GM12878 (cell line): Measurements from ENCODE around the gene KLHDC9. TPM values are rescaled to one million over a fixed set of nuclear protein-coding genes. Genes with fewer than 3 reads are reported as not detected.
A peak's percentile ranks its signal among the peaks of the same experiment; 100 is the strongest.

Source experiments
- ATAC-seq: fragments of 200-7000 bp; cut with Tn5 transposase; 3 replicates; pipeline ENCODE4 v1.9.1; 2020; ENCODE audit warnings: mild to moderate bottlenecking, moderate library complexity
- BruUV-seq: library from RNA; stranded (reverse); fragments of 400-500 nt; replicated peaks from 2 replicates; lab custom pipeline; 2021; lab: Mats Ljungman, UMichigan
- CTCF ChIA-PET: fragments of 300-600 bp; sonication (Branson Sonifier 250); formaldehyde crosslinking; extraction: SDS; loops from one replicate; lab custom pipeline; 2021; ENCODE audit warnings: inconsistent platforms; lab: Yijun Ruan, JAX
- POLR2A ChIA-PET: fragments of 350-600 bp; formaldehyde crosslinking; extraction: SDS; loops from one replicate; lab custom pipeline; 2021; ENCODE audit warnings: inconsistent platforms; lab: Charles Lee
- RAD21 ChIA-PET: fragments of 300-600 bp; sonication (Branson Sonifier 250); formaldehyde crosslinking; loops from one replicate; lab custom pipeline; 2023; ENCODE audit warnings: antibody characterized with exemption; ENCODE audit not compliant: unreplicated experiment; lab: Charles Lee
- SMC1A ChIA-PET: fragments of 300-600 bp; sonication (Branson Sonifier 250); formaldehyde crosslinking; loops from one replicate; lab custom pipeline; 2023; ENCODE audit not compliant: unreplicated experiment, uncharacterized antibody; lab: Charles Lee
- DNase-seq: peaks from one replicate; pipeline ENCODE4 v3.0.0-alpha.2; 2011; ENCODE audit warnings: low read depth, low spot score
- FAIRE-seq: peaks from 3 replicates; lab custom pipeline; 2011; peaks lifted over from hg19 to GRCh38; lab: Jason Lieb, UNC
- H2AFZ ChIP-seq: 2 replicates; pipeline ENCODE4 v1.6.0; 2011; ENCODE audit warnings: low read depth, low read length, control low read depth; ENCODE audit not compliant: control insufficient read depth
- H3K27ac ChIP-seq: 2 replicates; pipeline ENCODE4 v1.5.1; 2011; ENCODE audit warnings: control low read depth; ENCODE audit not compliant: control insufficient read depth, insufficient read depth
- H3K27me3 ChIP-seq, 2 experiments: replicated peaks in 1 of 2; 2 replicates each; pipeline versions ENCODE4 v1.6.0 to v1.6.1; 2011; ENCODE audit warnings: low read length in 1 of 2; ENCODE audit not compliant: control insufficient read depth in 2 of 2, insufficient read depth in 2 of 2
- H3K36me3 ChIP-seq, 2 experiments: 2 replicates each; pipeline ENCODE4 v1.5.1; 2011; ENCODE audit warnings: low read length in 1 of 2; ENCODE audit not compliant: control insufficient read depth in 2 of 2, insufficient read depth in 2 of 2
- H3K4me1 ChIP-seq: 2 replicates; pipeline ENCODE4 v1.6.1; 2011; ENCODE audit warnings: mild to moderate bottlenecking, low read length, moderate library complexity, mixed read lengths; ENCODE audit not compliant: control insufficient read depth, insufficient read depth
- H3K4me2 ChIP-seq: 2 replicates; pipeline ENCODE4 v1.6.0; 2011; ENCODE audit warnings: control low read depth; ENCODE audit not compliant: control insufficient read depth, insufficient read depth
- H3K4me3 ChIP-seq: fragments of 200-600 bp; sonication (generic); 2 replicates; pipeline ENCODE4 v1.5.1; 2016
- H3K79me2 ChIP-seq: 2 replicates; pipeline ENCODE4 v1.6.0; 2011; ENCODE audit warnings: low read length; ENCODE audit not compliant: control insufficient read depth, insufficient read depth
- H3K9ac ChIP-seq: 2 replicates; pipeline ENCODE4 v1.8.0; 2011; ENCODE audit warnings: low read length, control low read depth, mixed read lengths; ENCODE audit not compliant: control insufficient read depth, insufficient read depth
- H3K9me3 ChIP-seq: replicated peaks from 3 replicates; pipeline ENCODE4 v1.5.1; 2011; ENCODE audit warnings: mild to moderate bottlenecking, low read length; ENCODE audit not compliant: control insufficient read depth, insufficient read depth
- H4K20me1 ChIP-seq: 2 replicates; pipeline ENCODE4 v1.6.0; 2011; ENCODE audit not compliant: control insufficient read depth, insufficient read depth
- BMI1 ChIP-seq: fragments of 450-650 bp; IDR thresholded peaks from 2 replicates; pipeline ENCODE4 v1.6.1; 2016; ENCODE audit warnings: mild to moderate bottlenecking, moderate library complexity, borderline replicate concordance
- FOXM1 ChIP-seq: IDR thresholded peaks from 2 replicates; pipeline ENCODE4 v1.6.1; 2012; ENCODE audit warnings: low read depth, mild to moderate bottlenecking, inconsistent platforms, low read length, moderate library complexity
- IKZF2 ChIP-seq, 2 experiments: fragments of 450-650 bp; IDR thresholded peaks; 2 replicates each; pipeline ENCODE4 v1.6.1; 2017; ENCODE audit warnings: mild to moderate bottlenecking in 2 of 2, moderate library complexity in 2 of 2
- KDM1A ChIP-seq: fragments of 200-600 bp; sonication (generic); IDR thresholded peaks from 2 replicates; pipeline ENCODE4 v1.6.1; 2016; ENCODE audit warnings: borderline replicate concordance
- NFIC ChIP-seq: IDR thresholded peaks from 2 replicates; pipeline ENCODE4 v1.6.1; 2012; ENCODE audit warnings: low read depth, mild to moderate bottlenecking, inconsistent platforms, low read length, moderate library complexity
- WGBS: methylation state at CpG from one replicate; pipeline ENCODE4 v1.1.6; 2016; ENCODE audit warnings: low lambda C conversion rate; ENCODE audit not compliant: insufficient replicate concordance, insufficient coverage; ENCODE audit errors: missing lambda C conversion rate; 5-methylcytosine and 5-hydroxymethylcytosine counted together
- in situ Hi-C: fragments of 300-500 bp; cut with MboI; formaldehyde crosslinking; loops from 9 replicates; pipeline ENCODE4 v1.14.3; 2018; ENCODE audit warnings: mixed read lengths
- intact Hi-C: fragments of 100-400 bp; cut with micrococcal nuclease; formaldehyde crosslinking; loops from one replicate; pipeline ENCODE4 v1.14.2; 2022; ENCODE audit not compliant: unreplicated experiment
- polyA plus RNA-seq, 11 experiments: library from polyadenylated mRNA; depleted of rRNA in 4 of 11; unstranded in 6 of 11; stranded (reverse) in 5 of 11; fragments of >200 nt; fragmentation: Nextera tagmentation in 4 of 11; fragmentation: Illumina TruSeq in 1 of 11; extraction: Ambion mirVana in 4 of 11; extraction: Trizol in 1 of 11; gene quantifications; 1 replicate in 1 of 11; 2 replicates in 10 of 11; pipeline versions ENCODE4 v1.2.1 to v1.2.3, GENCODE V29; 2011 to 2016; ENCODE audit warnings: inconsistent platforms in 2 of 11, missing spikeins in 2 of 11, low read depth in 1 of 11
- total RNA-seq, 4 experiments: library from RNA; depleted of rRNA in 3 of 4; stranded (reverse); fragments of >200 nt in 3 of 4; fragmentation: Illumina TruSeq in 1 of 4; extraction: Trizol in 1 of 4; gene quantifications; 2 replicates each; pipeline versions ENCODE4 v1.2.1 to v1.2.3, GENCODE V29; 2013 to 2021
- TF ChIP-seq, protein P1 (sequence below): fragments of 450-650 bp; IDR thresholded peaks from 2 replicates; pipeline ENCODE4 v1.6.1; 2016; ENCODE audit warnings: mild to moderate bottlenecking
- TF ChIP-seq, protein P2 (sequence below): fragments of 450-650 bp; formaldehyde crosslinking; IDR thresholded peaks from 2 replicates; pipeline ENCODE4 v1.4.0; 2020; ENCODE audit warnings: mild to moderate bottlenecking, moderate library complexity

Gene KLHDC9
- total and polyA plus RNA-seq, 10 of the 15 experiments (the other 5 are each of a cell fraction or from before 2014, with no cell fraction given) = 0.66 to 4.9 (median 2.6) TPM

DNA sequence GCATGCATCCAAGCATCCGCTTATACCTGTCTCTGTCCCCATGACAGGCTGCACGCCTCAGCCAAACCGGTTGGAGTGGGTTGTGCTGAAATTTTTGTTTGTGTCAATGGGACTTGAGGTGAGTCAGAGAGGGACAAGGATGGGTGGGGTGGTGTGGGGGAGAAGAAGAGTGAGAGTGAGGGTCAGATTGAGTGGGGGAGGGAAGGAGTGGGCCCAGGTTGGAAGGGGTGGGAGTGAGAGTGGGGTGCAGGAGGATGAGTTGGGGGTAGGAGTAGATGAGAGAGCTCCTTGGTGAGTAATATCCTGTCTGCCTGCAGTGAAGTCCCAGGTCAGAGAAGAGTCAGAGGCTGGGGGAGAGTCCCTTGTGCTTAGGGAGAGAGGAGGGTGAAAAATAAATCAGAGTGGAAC, 5.5 kb upstream of the KLHDC9 start:
- H3K9me3 ChIP-seq = no peaks in the 10 kb centered on the region
- no peaks in the 10 kb centered on the region for H3K27me3 ChIP-seq
- BruUV-seq = no TSS peak
- no peak for FAIRE-seq
- peak in 1 of 2 experiments; percentile 27; a peak in 1 of 4 replicates for TF ChIP-seq IKZF2 (IDR thresholded peaks at IDR 0.05)
- no peak for TF ChIP-seq FOXM1
- TF ChIP-seq, all 136 proteins: peak for 1
- no peak overlapping the region for H3K9ac ChIP-seq
- 79% methylated on average over 3 of the region's 3 CpGs for WGBS
- no peak overlapping the region for H3K27ac ChIP-seq
- no peak overlapping the region for H3K4me3 ChIP-seq
- ATAC-seq = peak; percentile 27; the same call in 2 of the 3 replicates
- no peak overlapping the region for H3K4me2 ChIP-seq
- no peaks in the 10 kb centered on the region for H3K36me3 ChIP-seq
- DNase-seq = no peak
- intact Hi-C loops = no loop called here
- in situ Hi-C loops = no loop called here
- POLR2A ChIA-PET = interaction anchor here (0.9 to 1.5 kb wide), 2 partner anchors 22 to 24 kb away, joined by 3 to 4 read pairs; no protein-coding TSS in a partner anchor
- H3K79me2 ChIP-seq = no peaks in the 10 kb centered on the region
- H3K4me1 ChIP-seq = peaks cover 30% of the 10 kb centered on the region
- no peaks in the 10 kb centered on the region for H4K20me1 ChIP-seq
- CTCF ChIA-PET = interaction anchor here (0.8 to 7.5 kb wide), 7 partner anchors 14 to 98 kb away, joined by 3 to 181 read pairs (median 4); partner anchors contain the start of genes TSTD1 and USF1
- RAD21 ChIA-PET = interaction anchor here (6.7 kb wide), 1 partner anchor 22 kb away, joined by 90 read pairs; the partner anchor contains the start of gene ARHGAP30
- H2AFZ ChIP-seq = no peak overlapping the region
- SMC1A ChIA-PET = interaction anchor here (0.9 to 7.0 kb wide), 3 partner anchors 19 to 56 kb away, joined by 3 to 110 read pairs (median 4); partner anchors contain the start of gene ARHGAP30

DNA sequence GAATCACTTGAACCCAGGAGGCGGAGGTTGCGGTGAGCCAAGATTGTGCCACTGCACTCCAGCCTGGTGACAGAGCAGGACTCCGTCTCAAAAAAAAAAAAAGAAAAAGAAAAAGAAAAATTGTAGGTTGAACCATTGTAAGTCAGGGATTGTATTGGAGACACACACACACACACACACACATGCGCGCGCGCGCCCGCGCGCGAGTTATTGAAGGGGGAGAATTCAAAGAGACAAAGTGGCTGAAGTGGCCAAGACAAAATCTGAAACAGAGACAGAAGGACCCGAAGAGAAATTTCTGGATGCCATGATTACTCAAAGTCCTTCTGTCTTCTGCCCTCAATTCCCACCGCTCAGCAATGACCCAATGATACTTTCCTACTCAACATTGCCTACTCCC, 3.7 kb upstream of the KLHDC9 start:
- intact Hi-C loops (no loop called here), in situ Hi-C loops (no loop called here)
- RAD21 ChIA-PET = interaction anchor here (6.7 kb wide), 1 partner anchor 24 kb away, joined by 90 read pairs; the partner anchor contains the start of gene ARHGAP30
- POLR2A ChIA-PET = interaction anchor here (0.6 to 5.6 kb wide), 4 partner anchors 11 to 591 kb away, joined by 3 to 66 read pairs (median 4); partner anchors contain the start of gene ARHGAP30
- H3K4me3 ChIP-seq = no peak overlapping the region
- no peak for DNase-seq
- peaks cover 0 to 4% of the 10 kb centered on the region in 2 experiments; a peak in 2 of 4 replicates for H3K36me3 ChIP-seq
- H3K79me2 ChIP-seq = no peaks in the 10 kb centered on the region
- no peak for FAIRE-seq
- SMC1A ChIA-PET = interaction anchor here (0.9 to 7.0 kb wide), 9 partner anchors 20 to 97 kb away, joined by 3 to 110 read pairs (median 7); partner anchors contain the start of genes ARHGAP30, DEDD, F11R and NIT1
- no peak for ATAC-seq
- H3K4me2 ChIP-seq = no peak overlapping the region
- H3K9ac ChIP-seq = no peak overlapping the region
- H3K9me3 ChIP-seq = no peaks in the 10 kb centered on the region
- H2AFZ ChIP-seq = no peak overlapping the region
- 99% methylated on average over 13 of the region's 14 CpGs for WGBS
- peaks cover 39% of the 10 kb centered on the region for H3K4me1 ChIP-seq
- H4K20me1 ChIP-seq = no peaks in the 10 kb centered on the region
- BruUV-seq = no TSS peak
- H3K27me3 ChIP-seq = no peaks in the 10 kb centered on the region
- TF ChIP-seq, protein P1, sequence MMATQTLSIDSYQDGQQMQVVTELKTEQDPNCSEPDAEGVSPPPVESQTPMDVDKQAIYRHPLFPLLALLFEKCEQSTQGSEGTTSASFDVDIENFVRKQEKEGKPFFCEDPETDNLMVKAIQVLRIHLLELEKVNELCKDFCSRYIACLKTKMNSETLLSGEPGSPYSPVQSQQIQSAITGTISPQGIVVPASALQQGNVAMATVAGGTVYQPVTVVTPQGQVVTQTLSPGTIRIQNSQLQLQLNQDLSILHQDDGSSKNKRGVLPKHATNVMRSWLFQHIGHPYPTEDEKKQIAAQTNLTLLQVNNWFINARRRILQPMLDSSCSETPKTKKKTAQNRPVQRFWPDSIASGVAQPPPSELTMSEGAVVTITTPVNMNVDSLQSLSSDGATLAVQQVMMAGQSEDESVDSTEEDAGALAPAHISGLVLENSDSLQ = no peak
- TF ChIP-seq KDM1A (no peak), NFIC (no peak), BMI1 (no peak)
- TF ChIP-seq, protein P2, sequence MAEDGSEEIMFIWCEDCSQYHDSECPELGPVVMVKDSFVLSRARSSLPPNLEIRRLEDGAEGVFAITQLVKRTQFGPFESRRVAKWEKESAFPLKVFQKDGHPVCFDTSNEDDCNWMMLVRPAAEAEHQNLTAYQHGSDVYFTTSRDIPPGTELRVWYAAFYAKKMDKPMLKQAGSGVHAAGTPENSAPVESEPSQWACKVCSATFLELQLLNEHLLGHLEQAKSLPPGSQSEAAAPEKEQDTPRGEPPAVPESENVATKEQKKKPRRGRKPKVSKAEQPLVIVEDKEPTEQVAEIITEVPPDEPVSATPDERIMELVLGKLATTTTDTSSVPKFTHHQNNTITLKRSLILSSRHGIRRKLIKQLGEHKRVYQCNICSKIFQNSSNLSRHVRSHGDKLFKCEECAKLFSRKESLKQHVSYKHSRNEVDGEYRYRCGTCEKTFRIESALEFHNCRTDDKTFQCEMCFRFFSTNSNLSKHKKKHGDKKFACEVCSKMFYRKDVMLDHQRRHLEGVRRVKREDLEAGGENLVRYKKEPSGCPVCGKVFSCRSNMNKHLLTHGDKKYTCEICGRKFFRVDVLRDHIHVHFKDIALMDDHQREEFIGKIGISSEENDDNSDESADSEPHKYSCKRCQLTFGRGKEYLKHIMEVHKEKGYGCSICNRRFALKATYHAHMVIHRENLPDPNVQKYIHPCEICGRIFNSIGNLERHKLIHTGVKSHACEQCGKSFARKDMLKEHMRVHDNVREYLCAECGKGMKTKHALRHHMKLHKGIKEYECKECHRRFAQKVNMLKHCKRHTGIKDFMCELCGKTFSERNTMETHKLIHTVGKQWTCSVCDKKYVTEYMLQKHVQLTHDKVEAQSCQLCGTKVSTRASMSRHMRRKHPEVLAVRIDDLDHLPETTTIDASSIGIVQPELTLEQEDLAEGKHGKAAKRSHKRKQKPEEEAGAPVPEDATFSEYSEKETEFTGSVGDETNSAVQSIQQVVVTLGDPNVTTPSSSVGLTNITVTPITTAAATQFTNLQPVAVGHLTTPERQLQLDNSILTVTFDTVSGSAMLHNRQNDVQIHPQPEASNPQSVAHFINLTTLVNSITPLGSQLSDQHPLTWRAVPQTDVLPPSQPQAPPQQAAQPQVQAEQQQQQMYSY = no peak
- H3K27ac ChIP-seq = no peak overlapping the region
- CTCF ChIA-PET = interaction anchor here (1.0 to 7.6 kb wide), 6 partner anchors 10 to 101 kb away, joined by 3 to 181 read pairs (median 58); partner anchors contain the start of genes ARHGAP30, TSTD1 and USF1
